Measurements from ENCODE around the gene TAF4.

DNA sequence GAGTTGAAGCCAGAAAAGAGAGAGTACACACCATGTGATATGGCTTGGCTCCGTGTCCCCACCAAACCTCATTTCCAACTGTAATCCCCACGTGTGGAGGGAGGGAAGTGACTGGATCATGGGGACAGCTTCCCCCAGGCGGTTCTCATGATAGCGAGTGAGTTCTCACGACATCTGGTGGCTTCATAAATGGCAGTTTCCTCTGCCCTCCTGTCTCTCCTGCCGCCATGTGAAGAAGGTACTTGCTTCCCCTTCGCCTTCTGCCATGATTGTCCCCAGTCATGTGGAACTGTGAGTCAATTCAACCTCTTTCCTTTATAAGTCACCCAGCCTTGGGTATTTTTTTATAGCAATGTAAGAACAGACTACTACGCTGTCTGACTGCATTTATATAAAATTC lies 40.3 kb downstream of the TAF4 start:
- TF ChIP-seq, protein P1, sequence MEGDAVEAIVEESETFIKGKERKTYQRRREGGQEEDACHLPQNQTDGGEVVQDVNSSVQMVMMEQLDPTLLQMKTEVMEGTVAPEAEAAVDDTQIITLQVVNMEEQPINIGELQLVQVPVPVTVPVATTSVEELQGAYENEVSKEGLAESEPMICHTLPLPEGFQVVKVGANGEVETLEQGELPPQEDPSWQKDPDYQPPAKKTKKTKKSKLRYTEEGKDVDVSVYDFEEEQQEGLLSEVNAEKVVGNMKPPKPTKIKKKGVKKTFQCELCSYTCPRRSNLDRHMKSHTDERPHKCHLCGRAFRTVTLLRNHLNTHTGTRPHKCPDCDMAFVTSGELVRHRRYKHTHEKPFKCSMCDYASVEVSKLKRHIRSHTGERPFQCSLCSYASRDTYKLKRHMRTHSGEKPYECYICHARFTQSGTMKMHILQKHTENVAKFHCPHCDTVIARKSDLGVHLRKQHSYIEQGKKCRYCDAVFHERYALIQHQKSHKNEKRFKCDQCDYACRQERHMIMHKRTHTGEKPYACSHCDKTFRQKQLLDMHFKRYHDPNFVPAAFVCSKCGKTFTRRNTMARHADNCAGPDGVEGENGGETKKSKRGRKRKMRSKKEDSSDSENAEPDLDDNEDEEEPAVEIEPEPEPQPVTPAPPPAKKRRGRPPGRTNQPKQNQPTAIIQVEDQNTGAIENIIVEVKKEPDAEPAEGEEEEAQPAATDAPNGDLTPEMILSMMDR (tag by site-specific recombination; IDR thresholded peaks at IDR 0.05): no peak
- TF ChIP-seq ZNF133 (tag by site-specific recombination; IDR thresholded peaks at IDR 0.05): no peak

Data from HEK293 (cell line).